Erythroblast (primary cell): ENCODE measurements around the gene SINHCAF.

Experiments
- GATA1 ChIP-seq: IDR thresholded peaks from 2 replicates; pipeline ENCODE4 v1.6.1; 2011; ENCODE audit warnings: low read depth, mild to moderate bottlenecking, control low read depth, low read length, moderate library complexity
- POLR2A ChIP-seq: IDR thresholded peaks from 2 replicates; pipeline ENCODE4 v1.6.1; 2011; ENCODE audit warnings: mild to moderate bottlenecking, low read length

DNA sequence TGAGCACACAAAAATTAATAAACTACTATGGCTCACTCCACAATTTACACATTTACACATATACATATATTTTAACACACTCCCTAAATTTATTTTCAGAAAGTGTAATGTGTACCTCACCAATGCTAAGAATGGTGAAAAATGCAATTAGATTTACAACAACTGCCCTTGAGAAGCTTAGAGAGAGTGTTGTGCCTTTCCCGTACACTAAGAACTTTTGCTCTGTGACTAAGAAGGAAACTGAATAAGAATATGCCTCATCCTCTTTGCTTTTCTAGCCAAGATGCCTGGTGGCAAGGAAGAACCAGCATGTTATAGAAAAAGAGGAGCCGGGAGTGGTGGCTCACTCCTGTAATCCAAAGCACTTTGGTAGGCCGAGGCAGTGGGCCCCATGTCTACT is 62.3 kb downstream of the SINHCAF start:
- TF ChIP-seq POLR2A (no peak), GATA1 (no peak)
